H9 (cell line): ENCODE data around the gene NOD1. TPM values are rescaled to one million over a fixed set of nuclear protein-coding genes. Genes with fewer than 3 reads are reported as not detected.
A peak's percentile ranks its signal among the peaks of the same experiment; 100 is the strongest.

Experiments
- DNase-seq: peaks from one replicate; pipeline ENCODE4 v3.0.0-alpha.2; 2017
- H2AFZ ChIP-seq: one replicate; pipeline ENCODE4 v1.6.1; 2013; ENCODE audit warnings: mild to moderate bottlenecking, low read length, control low read depth, moderate library complexity
- H2AK5ac ChIP-seq: 2 replicates; pipeline ENCODE4 v1.6.1; 2013; ENCODE audit warnings: low read length, control low read depth, mixed read lengths; ENCODE audit not compliant: insufficient read length
- H2BK120ac ChIP-seq: one replicate; pipeline ENCODE4 v1.6.1; 2013; ENCODE audit warnings: low read depth, mild to moderate bottlenecking, low read length, control low read depth, inconsistent platforms; ENCODE audit not compliant: poor library complexity, severe bottlenecking
- H2BK12ac ChIP-seq: 2 replicates; pipeline ENCODE4 v1.6.1; 2013; ENCODE audit warnings: low read length, control low read depth, mixed read lengths, low read depth; ENCODE audit not compliant: insufficient read length
- H2BK15ac ChIP-seq: 2 replicates; pipeline ENCODE4 v1.6.1; 2013; ENCODE audit warnings: low read depth, low read length, control low read depth
- H2BK20ac ChIP-seq: one replicate; pipeline ENCODE4 v1.6.1; 2013; ENCODE audit warnings: low read depth, mild to moderate bottlenecking, low read length, control low read depth, inconsistent platforms; ENCODE audit not compliant: poor library complexity, severe bottlenecking
- H2BK5ac ChIP-seq: 2 replicates; pipeline ENCODE4 v1.6.1; 2013; ENCODE audit warnings: low read length, control low read depth, mixed read lengths; ENCODE audit not compliant: insufficient read length
- H3K14ac ChIP-seq: 2 replicates; pipeline ENCODE4 v1.6.1; 2013; ENCODE audit warnings: low read length, control low read depth; ENCODE audit not compliant: insufficient read depth
- H3K18ac ChIP-seq: 2 replicates; pipeline ENCODE4 v1.6.1; 2013; ENCODE audit warnings: low read depth, mild to moderate bottlenecking, mixed read lengths, low read length, control low read depth; ENCODE audit not compliant: insufficient read length
- H3K23ac ChIP-seq: 2 replicates; pipeline ENCODE4 v1.6.1; 2013; ENCODE audit warnings: low read length, control low read depth, mixed read lengths, low read depth; ENCODE audit not compliant: insufficient read length
- H3K23me2 ChIP-seq: 2 replicates; pipeline ENCODE4 v1.6.1; 2013; ENCODE audit warnings: low read depth, mild to moderate bottlenecking, mixed read lengths, low read length, control low read depth; ENCODE audit not compliant: insufficient read length, poor library complexity, severe bottlenecking
- H3K27ac ChIP-seq: 2 replicates; pipeline ENCODE4 v1.5.1; 2013; ENCODE audit warnings: low read length, control low read depth, mixed read lengths, low read depth; ENCODE audit not compliant: insufficient read length
- H3K27me3 ChIP-seq: 2 replicates; pipeline ENCODE4 v1.6.1; 2013; ENCODE audit warnings: low read length, control low read depth, inconsistent platforms; ENCODE audit not compliant: insufficient read depth
- H3K4ac ChIP-seq: 2 replicates; pipeline ENCODE4 v1.6.1; 2013; ENCODE audit warnings: low read depth, mild to moderate bottlenecking, control low read depth, inconsistent platforms, low read length, moderate library complexity
- H3K4me1 ChIP-seq: 2 replicates; pipeline ENCODE4 v1.6.1; 2013; ENCODE audit warnings: low read length, control low read depth, inconsistent platforms; ENCODE audit not compliant: insufficient read depth
- H3K4me2 ChIP-seq: 2 replicates; pipeline ENCODE4 v1.6.1; 2013; ENCODE audit warnings: low read length, control low read depth, mixed read lengths; ENCODE audit not compliant: insufficient read length, insufficient read depth
- H3K56ac ChIP-seq: 2 replicates; pipeline ENCODE4 v1.6.1; 2013; ENCODE audit warnings: low read depth, mild to moderate bottlenecking, mixed read lengths, low read length, control low read depth; ENCODE audit not compliant: insufficient read length
- H3K79me1 ChIP-seq: 2 replicates; pipeline ENCODE4 v1.6.1; 2013; ENCODE audit warnings: low read depth, mild to moderate bottlenecking, moderate library complexity, low read length, control low read depth, inconsistent platforms; ENCODE audit not compliant: insufficient read depth, poor library complexity, severe bottlenecking
- H3K79me2 ChIP-seq: 2 replicates; pipeline ENCODE4 v1.6.1; 2013; ENCODE audit warnings: low read length, control low read depth, inconsistent platforms; ENCODE audit not compliant: insufficient read depth
- H3K9ac ChIP-seq: 2 replicates; pipeline ENCODE4 v1.6.1; 2013; ENCODE audit warnings: low read length, control low read depth, mixed read lengths; ENCODE audit not compliant: insufficient read length; ENCODE audit errors: extremely low read depth
- H3K9me3 ChIP-seq: one replicate; pipeline ENCODE4 v1.6.1; 2013; ENCODE audit warnings: low read depth, low read length, inconsistent platforms; ENCODE audit not compliant: control insufficient read depth
- H3T11ph ChIP-seq: one replicate; pipeline ENCODE4 v1.6.1; 2013; ENCODE audit warnings: mild to moderate bottlenecking, low read length, control low read depth, inconsistent platforms
- H4K20me1 ChIP-seq: one replicate; pipeline ENCODE4 v1.6.1; 2013; ENCODE audit not compliant: control insufficient read depth, insufficient read length, insufficient read depth
- H4K5ac ChIP-seq: 2 replicates; pipeline ENCODE4 v1.6.1; 2013; ENCODE audit warnings: low read depth, mild to moderate bottlenecking, mixed read lengths, low read length, control low read depth; ENCODE audit not compliant: insufficient read length
- H4K8ac ChIP-seq: replicated peaks from 2 replicates; pipeline ENCODE4 v1.6.1; 2013; ENCODE audit warnings: low read length, control low read depth, mixed read lengths, low read depth; ENCODE audit not compliant: insufficient read length
- H4K91ac ChIP-seq: 2 replicates; pipeline ENCODE4 v1.6.1; 2013; ENCODE audit warnings: low read depth, mild to moderate bottlenecking, moderate library complexity, mixed read lengths, low read length, control low read depth; ENCODE audit not compliant: insufficient read length
- H3K27ac Mint-ChIP-seq, 3 experiments: 2 replicates in 2 of 3; 3 replicates in 1 of 3; pipeline ENCODE4 v1.8.0; 2020 to 2021; ENCODE audit warnings: mixed read lengths in 3 of 3, mild to moderate bottlenecking in 1 of 3, moderate library complexity in 1 of 3
- H3K27me3 Mint-ChIP-seq: 2 replicates; pipeline ENCODE4 v1.8.0; 2021; ENCODE audit warnings: low read depth, mild to moderate bottlenecking, moderate library complexity, mixed read lengths
- H3K36me3 Mint-ChIP-seq, 3 experiments: 2 replicates in 2 of 3; 3 replicates in 1 of 3; pipeline ENCODE4 v1.8.0; 2020 to 2021; ENCODE audit warnings: low read depth in 3 of 3, mixed read lengths in 3 of 3; ENCODE audit not compliant: insufficient read depth in 1 of 3
- H3K4me1 Mint-ChIP-seq, 2 experiments: 2 replicates each; pipeline ENCODE4 v1.8.0; 2020; ENCODE audit warnings: mixed read lengths in 2 of 2
- H3K4me3 Mint-ChIP-seq, 2 experiments: 2 replicates in 1 of 2; 3 replicates in 1 of 2; pipeline ENCODE4 v1.8.0; 2020 to 2021; ENCODE audit warnings: mild to moderate bottlenecking in 2 of 2, mixed read lengths in 2 of 2, moderate library complexity in 1 of 2
- H3K9me3 Mint-ChIP-seq, 2 experiments: 2 replicates in 1 of 2; 3 replicates in 1 of 2; pipeline ENCODE4 v1.8.0; 2020; ENCODE audit warnings: mild to moderate bottlenecking in 2 of 2, mixed read lengths in 2 of 2, moderate library complexity in 1 of 2
- WGBS: extraction: QIAGEN DNeasy Blood & Tissue Kit; methylation state at CpG from one replicate; pipeline ENCODE4 v1.1.7; 2013; ENCODE audit warnings: missing lambda C conversion rate, low lambda C conversion rate, mixed read lengths; ENCODE audit not compliant: insufficient read length; ENCODE audit errors: extremely low coverage; 5-methylcytosine and 5-hydroxymethylcytosine counted together
- total RNA-seq: library from RNA; stranded (reverse); gene quantifications from 2 replicates; pipeline ENCODE4 v1.2.1, GENCODE V29; 2021
- TF ChIP-seq, protein P1 (sequence below): fragments of 200-600 bp; sonication (generic); conservative IDR thresholded peaks from 3 replicates; pipeline ENCODE4 v1.8.0; 2021; ENCODE audit warnings: antibody characterized with exemption, mild to moderate bottlenecking

Gene NOD1
- total RNA-seq, 1 experiment from 2014 or later: 5.3 TPM

DNA sequence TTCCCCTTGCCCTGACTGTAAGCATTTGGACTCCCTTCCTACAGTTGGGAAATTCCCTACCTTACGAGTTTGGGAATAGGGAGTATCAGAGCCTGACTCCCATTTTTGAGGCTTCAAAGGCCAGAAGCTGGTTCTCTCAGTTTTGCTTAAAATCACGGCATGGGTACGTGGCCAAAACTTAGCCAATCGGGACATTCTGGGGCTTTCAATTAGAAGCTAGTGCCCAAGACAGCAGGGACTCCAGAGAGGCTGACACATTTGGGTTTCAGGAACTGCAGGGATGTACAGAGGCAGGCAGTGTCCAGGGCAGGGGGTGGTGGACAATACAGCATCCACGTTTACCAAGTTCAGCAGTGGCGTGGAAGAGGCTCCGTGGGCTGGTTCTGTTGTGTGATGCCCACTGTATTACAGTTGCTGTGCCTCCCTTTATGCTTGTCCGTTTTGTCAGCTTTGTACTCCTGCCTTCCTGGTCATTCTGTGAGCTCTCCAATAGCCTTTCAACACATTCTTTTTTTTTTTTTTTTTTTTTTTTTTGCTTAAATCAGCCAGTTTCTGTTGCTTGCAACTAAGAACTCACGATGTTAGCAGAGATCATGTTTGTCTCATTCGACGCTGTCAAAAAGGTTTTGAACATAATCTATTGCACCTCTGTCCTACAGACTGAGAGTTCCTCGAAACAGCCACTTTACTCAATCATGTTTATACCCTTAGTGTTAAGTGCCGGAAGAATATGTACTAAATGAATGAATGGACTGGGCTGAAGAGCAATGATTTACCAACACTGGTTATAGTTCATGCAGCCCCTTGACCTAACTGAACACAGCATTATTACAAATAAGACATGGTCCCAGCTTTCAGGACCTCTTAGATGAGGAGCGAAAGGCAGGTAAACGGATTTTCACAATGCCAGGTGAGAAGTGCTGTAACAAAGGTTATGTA lies 25.0 kb upstream of the NOD1 start:
- Histone ChIP-seq H3K4ac (no peak overlapping the region), H3K27me3 (no peaks in the 10 kb centered on the region), H2BK120ac (no peak overlapping the region), H3K14ac (no peak overlapping the region; the same call in 1 of the 2 replicates), H2AK5ac (no peak overlapping the region), H2BK20ac (no peak overlapping the region), H2AFZ (no peak overlapping the region), H3K4me2 (peak overlapping the region; percentile 99), H4K91ac (no peak overlapping the region), H2BK5ac (no peak overlapping the region), H3T11ph (no peak overlapping the region), H3K18ac (no peak overlapping the region), H2BK12ac (no peak overlapping the region), H4K8ac (no peak overlapping the region), H3K23me2 (peaks cover 9% of the 10 kb centered on the region), H2BK15ac (no peak overlapping the region), H3K79me1 (peaks cover 6% of the 10 kb centered on the region), H3K23ac (no peak overlapping the region), H4K20me1 (no peaks in the 10 kb centered on the region), H3K79me2 (peaks cover 19% of the 10 kb centered on the region; the same call in 1 of the 2 replicates), H3K4me1 (peaks cover 11% of the 10 kb centered on the region; the same call in 1 of the 2 replicates), H3K56ac (no peak overlapping the region), H4K5ac (no peak overlapping the region), H3K9me3 (no peaks in the 10 kb centered on the region), H3K27ac (no peak overlapping the region), H3K9ac (peak overlapping the region; percentile 94)
- H3K27ac Mint-ChIP-seq: no peak overlapping the region; a peak in 1 of 7 replicates
- peaks cover 24 to 26% of the 10 kb centered on the region in 2 experiments for H3K9me3 Mint-ChIP-seq
- peak overlapping the region; percentile 83 to 88 for H3K4me3 Mint-ChIP-seq
- no CpG with 5 or more reads among the region's 15 CpGs for WGBS
- peaks cover 20 to 48% (median 40%) of the 10 kb centered on the region in 3 experiments for H3K36me3 Mint-ChIP-seq
- TF ChIP-seq, protein P1, sequence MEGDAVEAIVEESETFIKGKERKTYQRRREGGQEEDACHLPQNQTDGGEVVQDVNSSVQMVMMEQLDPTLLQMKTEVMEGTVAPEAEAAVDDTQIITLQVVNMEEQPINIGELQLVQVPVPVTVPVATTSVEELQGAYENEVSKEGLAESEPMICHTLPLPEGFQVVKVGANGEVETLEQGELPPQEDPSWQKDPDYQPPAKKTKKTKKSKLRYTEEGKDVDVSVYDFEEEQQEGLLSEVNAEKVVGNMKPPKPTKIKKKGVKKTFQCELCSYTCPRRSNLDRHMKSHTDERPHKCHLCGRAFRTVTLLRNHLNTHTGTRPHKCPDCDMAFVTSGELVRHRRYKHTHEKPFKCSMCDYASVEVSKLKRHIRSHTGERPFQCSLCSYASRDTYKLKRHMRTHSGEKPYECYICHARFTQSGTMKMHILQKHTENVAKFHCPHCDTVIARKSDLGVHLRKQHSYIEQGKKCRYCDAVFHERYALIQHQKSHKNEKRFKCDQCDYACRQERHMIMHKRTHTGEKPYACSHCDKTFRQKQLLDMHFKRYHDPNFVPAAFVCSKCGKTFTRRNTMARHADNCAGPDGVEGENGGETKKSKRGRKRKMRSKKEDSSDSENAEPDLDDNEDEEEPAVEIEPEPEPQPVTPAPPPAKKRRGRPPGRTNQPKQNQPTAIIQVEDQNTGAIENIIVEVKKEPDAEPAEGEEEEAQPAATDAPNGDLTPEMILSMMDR: no peak
- no peak for DNase-seq
- H3K4me1 Mint-ChIP-seq: peaks cover 20 to 21% of the 10 kb centered on the region in 2 experiments
- H3K27me3 Mint-ChIP-seq: peaks cover 17% of the 10 kb centered on the region
